Loucy (cell line): ENCODE results near the gene THAP7.

Source experiments
- H2AFZ ChIP-seq: fragments of 200-600 bp; sonication (generic); 2 replicates; pipeline ENCODE4 v1.6.0; 2016; ENCODE audit warnings: antibody characterized with exemption, mild to moderate bottlenecking, low read length, moderate library complexity
- H3F3A ChIP-seq: fragments of 200-600 bp; 2 replicates; pipeline ENCODE4 v1.6.0; 2016; ENCODE audit warnings: antibody characterized with exemption, low read depth, mild to moderate bottlenecking
- H3K27me3 ChIP-seq: fragments of 200-600 bp; sonication (generic); 2 replicates; pipeline ENCODE4 v1.6.1; 2014; ENCODE audit warnings: low read length, mild to moderate bottlenecking; ENCODE audit not compliant: insufficient read depth, poor library complexity, severe bottlenecking
- H3K36me3 ChIP-seq: fragments of 200-600 bp; sonication (generic); 2 replicates; pipeline ENCODE4 v1.6.1; 2016; ENCODE audit warnings: low read length; ENCODE audit not compliant: insufficient read depth
- H3K4me1 ChIP-seq: fragments of 200-600 bp; sonication (generic); 2 replicates; pipeline ENCODE4 v1.5.1; 2014; ENCODE audit warnings: low read length, mild to moderate bottlenecking; ENCODE audit not compliant: insufficient read depth, poor library complexity, severe bottlenecking
- H3K4me2 ChIP-seq: fragments of 200-600 bp; sonication (generic); 2 replicates; pipeline ENCODE4 v1.6.0; 2014; ENCODE audit warnings: antibody characterized with exemption, low read length, low read depth, mild to moderate bottlenecking; ENCODE audit not compliant: poor library complexity, severe bottlenecking
- H3K4me3 ChIP-seq: fragments of 200-600 bp; sonication (generic); 2 replicates; pipeline ENCODE4 v1.5.1; 2014; ENCODE audit warnings: low read length, mild to moderate bottlenecking, mixed read lengths; ENCODE audit not compliant: poor library complexity, severe bottlenecking
- H3K79me2 ChIP-seq: fragments of 200-600 bp; sonication (generic); 2 replicates; pipeline ENCODE4 v1.6.1; 2014; ENCODE audit warnings: low read length; ENCODE audit not compliant: insufficient read depth
- H3K9ac ChIP-seq: fragments of 200-600 bp; sonication (generic); 2 replicates; pipeline ENCODE4 v1.6.0; 2014; ENCODE audit warnings: mild to moderate bottlenecking, low read depth, low read length, moderate library complexity; ENCODE audit not compliant: poor library complexity, severe bottlenecking
- H3K9me2 ChIP-seq: fragments of 200-600 bp; sonication (generic); replicated peaks from 2 replicates; pipeline ENCODE4 v1.6.1; 2016; ENCODE audit warnings: low read depth, low read length, mixed read lengths
- H3K9me3 ChIP-seq: fragments of 200-600 bp; sonication (generic); 2 replicates; pipeline ENCODE4 v1.6.1; 2014; ENCODE audit warnings: mild to moderate bottlenecking, antibody characterized with exemption, low read length, low read depth; ENCODE audit not compliant: insufficient read depth
- H4K20me1 ChIP-seq: fragments of 200-600 bp; sonication (generic); 2 replicates; pipeline ENCODE4 v1.6.0; 2014; ENCODE audit warnings: antibody characterized with exemption, low read length, mild to moderate bottlenecking; ENCODE audit not compliant: insufficient read depth, poor library complexity, severe bottlenecking
- EZH2phosphoT487 ChIP-seq: fragments of 200-600 bp; IDR thresholded peaks from 2 replicates; pipeline ENCODE4 v1.6.1; 2018; ENCODE audit warnings: antibody characterized with exemption, mild to moderate bottlenecking, moderate library complexity, borderline replicate concordance
- TF ChIP-seq, protein P1 (sequence below): fragments of 200-600 bp; sonication (generic); conservative IDR thresholded peaks from 2 replicates; pipeline ENCODE4 v1.5.1; 2014; ENCODE audit warnings: mild to moderate bottlenecking, antibody characterized with exemption, low read length

Gene THAP7

DNA sequence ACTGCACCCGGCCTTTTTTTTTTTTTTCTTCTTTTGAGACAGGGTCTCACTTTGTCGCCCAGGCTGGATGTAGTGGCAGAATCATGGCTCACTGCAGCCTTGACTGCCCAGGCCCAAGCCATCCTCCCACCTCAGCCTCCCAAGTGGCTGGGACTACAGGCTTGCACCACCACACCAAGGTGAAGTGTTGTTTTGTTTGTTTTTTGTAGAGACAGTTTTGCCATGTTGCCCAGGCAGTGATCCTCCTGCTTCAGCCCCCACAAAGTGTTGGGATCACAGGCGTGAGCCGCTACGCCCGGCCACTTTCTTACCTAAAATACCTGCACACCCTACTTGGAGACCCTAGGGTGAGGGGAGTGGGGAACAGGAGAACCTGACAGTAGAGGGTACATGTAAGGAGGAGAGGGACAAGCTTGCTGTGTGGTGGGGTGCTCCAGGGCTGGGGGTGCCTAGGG, 39.4 kb downstream of the THAP7 start:
- no peaks in the 10 kb centered on the region for H3K36me3 ChIP-seq
- no peak overlapping the region for H3K9ac ChIP-seq
- H3K4me2 ChIP-seq = no peak overlapping the region
- no peak overlapping the region for H2AFZ ChIP-seq
- peaks cover 5% of the 10 kb centered on the region for H3K4me1 ChIP-seq
- no peaks in the 10 kb centered on the region for H3K27me3 ChIP-seq
- TF ChIP-seq, protein P1, sequence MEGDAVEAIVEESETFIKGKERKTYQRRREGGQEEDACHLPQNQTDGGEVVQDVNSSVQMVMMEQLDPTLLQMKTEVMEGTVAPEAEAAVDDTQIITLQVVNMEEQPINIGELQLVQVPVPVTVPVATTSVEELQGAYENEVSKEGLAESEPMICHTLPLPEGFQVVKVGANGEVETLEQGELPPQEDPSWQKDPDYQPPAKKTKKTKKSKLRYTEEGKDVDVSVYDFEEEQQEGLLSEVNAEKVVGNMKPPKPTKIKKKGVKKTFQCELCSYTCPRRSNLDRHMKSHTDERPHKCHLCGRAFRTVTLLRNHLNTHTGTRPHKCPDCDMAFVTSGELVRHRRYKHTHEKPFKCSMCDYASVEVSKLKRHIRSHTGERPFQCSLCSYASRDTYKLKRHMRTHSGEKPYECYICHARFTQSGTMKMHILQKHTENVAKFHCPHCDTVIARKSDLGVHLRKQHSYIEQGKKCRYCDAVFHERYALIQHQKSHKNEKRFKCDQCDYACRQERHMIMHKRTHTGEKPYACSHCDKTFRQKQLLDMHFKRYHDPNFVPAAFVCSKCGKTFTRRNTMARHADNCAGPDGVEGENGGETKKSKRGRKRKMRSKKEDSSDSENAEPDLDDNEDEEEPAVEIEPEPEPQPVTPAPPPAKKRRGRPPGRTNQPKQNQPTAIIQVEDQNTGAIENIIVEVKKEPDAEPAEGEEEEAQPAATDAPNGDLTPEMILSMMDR = no peak
- no peak for TF ChIP-seq EZH2phosphoT487
- H3K79me2 ChIP-seq = no peaks in the 10 kb centered on the region
- H3K9me3 ChIP-seq = no peaks in the 10 kb centered on the region
- H3K4me3 ChIP-seq = no peak overlapping the region
- no peaks in the 10 kb centered on the region for H3F3A ChIP-seq
- H3K9me2 ChIP-seq = no peaks in the 10 kb centered on the region
- H4K20me1 ChIP-seq = no peaks in the 10 kb centered on the region

DNA sequence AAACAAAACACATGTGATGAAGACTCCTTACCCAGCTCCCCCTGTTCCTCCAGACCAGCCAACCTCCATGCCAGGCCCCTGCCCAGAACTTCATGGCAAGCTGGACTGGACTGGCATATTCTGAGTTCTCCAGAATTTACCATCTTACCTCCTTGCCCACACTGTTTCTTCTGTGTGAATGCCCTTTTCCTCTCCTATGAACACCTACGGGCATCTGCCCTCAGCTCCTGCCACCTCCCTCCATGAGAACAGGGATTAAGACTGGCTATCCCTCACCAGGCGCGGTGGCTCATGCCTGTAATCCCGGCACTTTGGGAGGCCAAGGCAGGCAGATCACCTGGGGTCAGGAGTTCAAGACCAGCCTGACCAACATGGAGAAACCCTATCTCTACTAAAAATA, 41.3 kb downstream of the THAP7 start:
- H3F3A ChIP-seq = no peaks in the 10 kb centered on the region
- no peak overlapping the region for H3K4me2 ChIP-seq
- no peaks in the 10 kb centered on the region for H3K36me3 ChIP-seq
- TF ChIP-seq EZH2phosphoT487 = no peak
- TF ChIP-seq, protein P1 = no peak
- peaks cover under 1% of the 10 kb centered on the region for H3K4me1 ChIP-seq
- no peak overlapping the region for H3K4me3 ChIP-seq
- no peaks in the 10 kb centered on the region for H3K9me2 ChIP-seq
- H3K27me3 ChIP-seq = no peaks in the 10 kb centered on the region
- H4K20me1 ChIP-seq = no peaks in the 10 kb centered on the region
- no peaks in the 10 kb centered on the region for H3K9me3 ChIP-seq
- no peaks in the 10 kb centered on the region for H3K79me2 ChIP-seq
- no peak overlapping the region for H2AFZ ChIP-seq
- H3K9ac ChIP-seq = no peak overlapping the region

DNA sequence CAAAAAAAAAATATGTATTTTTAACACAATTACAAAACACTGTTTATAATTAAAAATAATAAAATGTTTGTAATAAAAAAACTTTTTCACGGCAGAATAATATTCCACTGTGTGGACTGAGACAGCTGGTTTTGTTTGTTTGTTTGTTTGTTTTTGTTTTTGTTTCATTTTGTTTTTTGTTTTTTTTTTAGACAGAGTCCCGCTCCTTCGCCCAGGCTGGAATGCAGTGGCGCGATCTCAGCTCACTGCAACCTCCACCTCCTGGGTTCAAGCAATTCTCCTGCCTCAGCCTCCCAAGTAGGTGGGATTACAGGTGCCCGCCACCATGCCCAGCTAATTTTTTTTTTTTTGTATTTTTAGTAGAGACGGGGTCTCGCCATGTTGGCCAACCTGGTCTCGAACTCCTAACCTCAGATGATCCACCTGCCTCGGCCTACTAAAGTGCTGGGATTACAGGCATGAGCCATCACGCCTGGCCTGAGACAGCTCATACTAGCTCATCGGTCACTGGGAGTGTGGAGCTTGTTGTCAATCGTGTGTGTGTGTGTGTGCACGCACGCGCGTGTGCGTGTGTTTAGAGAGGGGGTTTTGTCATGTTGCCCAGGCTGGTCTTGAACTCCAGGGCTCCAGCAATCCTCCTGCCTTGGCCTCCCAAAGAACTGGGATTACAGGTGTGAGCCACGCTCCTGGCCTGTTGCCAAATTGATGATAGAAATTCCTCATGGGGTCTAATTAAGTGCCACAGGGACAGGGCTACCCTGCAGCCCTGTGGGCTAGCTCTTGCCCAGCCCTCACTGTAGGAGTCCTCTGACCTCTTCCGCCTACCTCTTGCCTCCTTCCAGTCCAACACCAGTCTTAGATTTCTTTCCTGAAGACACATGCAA, 42.1 kb downstream of the THAP7 start:
- Histone ChIP-seq H4K20me1 (no peaks in the 10 kb centered on the region), H3K4me1 (no peaks in the 10 kb centered on the region), H3K36me3 (no peaks in the 10 kb centered on the region), H3K27me3 (no peaks in the 10 kb centered on the region), H2AFZ (no peak overlapping the region), H3K9ac (no peak overlapping the region), H3K9me2 (no peaks in the 10 kb centered on the region), H3K79me2 (no peaks in the 10 kb centered on the region), H3K4me2 (no peak overlapping the region), H3F3A (no peaks in the 10 kb centered on the region), H3K9me3 (no peaks in the 10 kb centered on the region), H3K4me3 (no peak overlapping the region)
- TF ChIP-seq, protein P1 = no peak
- TF ChIP-seq EZH2phosphoT487 = no peak
